HG02623 (cell line): ENCODE results near the gene ZNF423.

Source experiments
- ATAC-seq: cut with Tn5 transposase; IDR thresholded peaks from one replicate; pipeline ENCODE4 v1.9.1; 2021; ENCODE audit warnings: moderate library complexity; ENCODE audit not compliant: unreplicated experiment

Gene ZNF423

GRCh38 chr16:49849037-49849753 is 6.7 kb downstream of the ZNF423 start:
- no peak for ATAC-seq

- no peak for ATAC-seq
Observed at GRCh38 chr16:49848530-49848929, 7.4 kb downstream of the ZNF423 start.

GRCh38 chr16:49846800-49847199 is 9.1 kb downstream of the ZNF423 start:
- ATAC-seq = no peak

GRCh38 chr16:49844359-49844758 is 11.6 kb downstream of the ZNF423 start:
- ATAC-seq = no peak

- no peak for ATAC-seq
Observed at GRCh38 chr16:49843758-49844157, 12.2 kb downstream of the ZNF423 start.

- no peak for ATAC-seq
Observed at GRCh38 chr16:49842972-49843371, 12.9 kb downstream of the ZNF423 start.

- no peak for ATAC-seq
Observed at GRCh38 chr16:49839017-49839825, 16.7 kb downstream of the ZNF423 start.

- no peak for ATAC-seq
Observed at GRCh38 chr16:49838441-49839016, 17.4 kb downstream of the ZNF423 start.

- ATAC-seq = no peak
Observed at GRCh38 chr16:49837688-49838410, 18.1 kb downstream of the ZNF423 start.

- no peak for ATAC-seq
Observed at GRCh38 chr16:49836668-49837067, 19.2 kb downstream of the ZNF423 start.

- ATAC-seq = no peak
Observed at GRCh38 chr16:49836218-49836617, 19.7 kb downstream of the ZNF423 start.

- ATAC-seq = no peak
Observed at GRCh38 chr16:49835161-49835777, 20.6 kb downstream of the ZNF423 start.

- ATAC-seq = no peak
Observed at GRCh38 chr16:49834531-49835151, 21.3 kb downstream of the ZNF423 start.

- ATAC-seq = no peak
Observed at GRCh38 chr16:49833796-49834530, 21.9 kb downstream of the ZNF423 start.

GRCh38 chr16:49833085-49833484 is 22.8 kb downstream of the ZNF423 start:
- no peak for ATAC-seq

- no peak for ATAC-seq
Observed at GRCh38 chr16:49832177-49832576, 23.7 kb downstream of the ZNF423 start.

GRCh38 chr16:49830873-49831272 is 25.0 kb downstream of the ZNF423 start:
- ATAC-seq = no peak

GRCh38 chr16:49828533-49829267 is 27.2 kb downstream of the ZNF423 start:
- no peak for ATAC-seq

GRCh38 chr16:49827805-49828438 is 28.0 kb downstream of the ZNF423 start:
- ATAC-seq = no peak
